ENCODE measurements around the gene PRND. TPM values are rescaled to one million over a fixed set of nuclear protein-coding genes. Genes with fewer than 3 reads are reported as not detected.

Gene PRND
- total RNA-seq, 1 experiment from 2014 or later = not detected

DNA sequence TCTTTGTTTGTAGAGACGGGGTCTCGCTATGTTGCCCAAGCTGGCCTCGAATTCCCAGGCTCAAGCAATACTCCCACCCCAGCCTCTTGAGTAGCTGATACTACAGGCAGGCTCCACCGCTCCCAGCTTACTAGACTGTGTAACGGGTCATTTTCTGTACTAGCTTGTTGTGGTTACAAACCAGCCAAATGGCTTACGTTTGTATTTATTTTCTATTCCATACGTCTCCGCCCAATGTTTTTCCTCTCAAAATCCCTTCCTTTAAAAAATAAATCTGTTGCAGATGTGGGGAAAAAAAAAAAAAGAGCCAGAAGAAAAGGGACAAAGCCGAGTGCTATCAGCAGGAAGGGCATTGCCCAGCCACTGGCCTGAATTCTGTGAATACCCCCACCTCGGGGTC, 41.6 kb downstream of the PRND start:
- H3K4me3 ChIP-seq = no peak overlapping the region
- no peak overlapping the region for H3K4me2 ChIP-seq
- H3K27ac ChIP-seq = no peak overlapping the region
- DNase-seq = no peak
- no peaks in the 10 kb centered on the region for H3K36me3 ChIP-seq (ENCODE audit: low read depth)
- no peak for TF ChIP-seq EZH2 (IDR thresholded peaks at IDR 0.05; ENCODE audit: low read depth)
- TF ChIP-seq, protein P1, sequence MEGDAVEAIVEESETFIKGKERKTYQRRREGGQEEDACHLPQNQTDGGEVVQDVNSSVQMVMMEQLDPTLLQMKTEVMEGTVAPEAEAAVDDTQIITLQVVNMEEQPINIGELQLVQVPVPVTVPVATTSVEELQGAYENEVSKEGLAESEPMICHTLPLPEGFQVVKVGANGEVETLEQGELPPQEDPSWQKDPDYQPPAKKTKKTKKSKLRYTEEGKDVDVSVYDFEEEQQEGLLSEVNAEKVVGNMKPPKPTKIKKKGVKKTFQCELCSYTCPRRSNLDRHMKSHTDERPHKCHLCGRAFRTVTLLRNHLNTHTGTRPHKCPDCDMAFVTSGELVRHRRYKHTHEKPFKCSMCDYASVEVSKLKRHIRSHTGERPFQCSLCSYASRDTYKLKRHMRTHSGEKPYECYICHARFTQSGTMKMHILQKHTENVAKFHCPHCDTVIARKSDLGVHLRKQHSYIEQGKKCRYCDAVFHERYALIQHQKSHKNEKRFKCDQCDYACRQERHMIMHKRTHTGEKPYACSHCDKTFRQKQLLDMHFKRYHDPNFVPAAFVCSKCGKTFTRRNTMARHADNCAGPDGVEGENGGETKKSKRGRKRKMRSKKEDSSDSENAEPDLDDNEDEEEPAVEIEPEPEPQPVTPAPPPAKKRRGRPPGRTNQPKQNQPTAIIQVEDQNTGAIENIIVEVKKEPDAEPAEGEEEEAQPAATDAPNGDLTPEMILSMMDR (conservative IDR thresholded peaks at IDR 0.05) = no peak
- POLR2A ChIA-PET (ENCODE audit: unreplicated experiment) = no interaction called here
- BruUV-seq (replicated peaks) = no TSS peak
- H3K4me1 ChIP-seq (replicated peaks; ENCODE audit: insufficient read depth) = peaks cover 15% of the 10 kb centered on the region
- intact Hi-C loops (cut with micrococcal nuclease; ENCODE audit: unreplicated experiment) = no loop called here
- H3K27me3 ChIP-seq (ENCODE audit: insufficient read depth, low read depth) = no peaks in the 10 kb centered on the region
- H2AFZ ChIP-seq = no peak overlapping the region
- peaks cover 9% of the 10 kb centered on the region; the same call in 1 of the 2 replicates for H3F3A ChIP-seq (ENCODE audit: insufficient read depth, low read depth)
- no peaks in the 10 kb centered on the region for H3K79me2 ChIP-seq (ENCODE audit: low read depth)
- no peaks in the 10 kb centered on the region for H3K9me2 ChIP-seq (ENCODE audit: insufficient read depth)
- CTCF ChIA-PET = no interaction called here
- H4K20me1 ChIP-seq (ENCODE audit: insufficient read depth) = no peaks in the 10 kb centered on the region
- no peaks in the 10 kb centered on the region for H3K9me3 ChIP-seq (ENCODE audit: insufficient read depth, low read depth)

DNA sequence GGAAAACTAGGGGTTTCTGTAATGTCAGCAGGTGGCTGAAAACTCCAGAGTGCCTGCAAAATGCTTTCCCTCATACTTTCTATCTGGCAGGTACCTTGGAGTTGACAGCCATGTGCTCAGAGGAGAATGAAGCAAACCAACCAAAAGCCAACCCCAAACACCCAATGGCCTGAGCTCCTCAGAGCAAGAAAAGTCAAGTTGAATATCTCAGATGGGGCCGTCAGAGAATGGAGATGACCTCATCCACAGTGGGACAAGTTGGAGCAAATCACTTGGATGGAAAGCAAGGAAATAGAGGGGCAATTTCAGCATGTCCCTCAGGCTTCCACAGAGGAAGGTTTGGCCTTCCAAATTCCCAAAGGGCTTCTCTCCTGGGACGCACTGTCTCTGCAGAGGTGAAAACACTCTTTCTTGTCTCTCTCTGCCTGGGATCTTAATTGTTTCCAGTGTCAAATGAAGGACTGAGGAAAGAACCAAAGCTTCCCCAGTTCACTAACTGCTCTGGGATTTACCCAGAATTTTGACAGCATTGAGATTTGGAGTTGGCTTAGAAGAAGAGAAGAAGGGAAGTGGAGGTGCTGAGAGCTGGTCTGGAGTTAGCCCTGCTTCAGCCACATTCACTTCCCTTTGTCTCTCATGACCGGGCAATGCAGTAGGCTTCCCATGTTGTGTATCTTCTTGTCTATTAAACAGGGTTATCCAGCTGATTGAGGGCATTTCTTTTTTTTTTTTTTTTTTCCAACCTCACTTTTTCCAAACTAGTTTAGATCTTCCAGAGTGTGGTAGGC, 42.2 kb downstream of the PRND start:
- Histone ChIP-seq H4K20me1 (ENCODE audit: insufficient read depth) (no peaks in the 10 kb centered on the region), H3K27ac (no peak overlapping the region), H3K4me2 (no peak overlapping the region), H3K27me3 (ENCODE audit: insufficient read depth, low read depth) (no peaks in the 10 kb centered on the region), H3F3A (ENCODE audit: insufficient read depth, low read depth) (peaks cover 9% of the 10 kb centered on the region; the same call in 1 of the 2 replicates), H2AFZ (no peak overlapping the region), H3K4me3 (no peak overlapping the region), H3K36me3 (ENCODE audit: low read depth) (no peaks in the 10 kb centered on the region), H3K9me3 (ENCODE audit: insufficient read depth, low read depth) (no peaks in the 10 kb centered on the region), H3K4me1 (replicated peaks; ENCODE audit: insufficient read depth) (peaks cover 15% of the 10 kb centered on the region), H3K9me2 (ENCODE audit: insufficient read depth) (no peaks in the 10 kb centered on the region), H3K79me2 (ENCODE audit: low read depth) (no peaks in the 10 kb centered on the region)
- BruUV-seq (replicated peaks) = no TSS peak
- POLR2A ChIA-PET (ENCODE audit: unreplicated experiment) = interaction anchor here (0.7 kb wide), 1 partner anchor 185 kb away, joined by 3 read pairs; no protein-coding TSS in a partner anchor
- DNase-seq = no peak
- intact Hi-C loops (cut with micrococcal nuclease; ENCODE audit: unreplicated experiment) = no loop called here
- CTCF ChIA-PET = no interaction called here
- TF ChIP-seq, protein P1 (conservative IDR thresholded peaks at IDR 0.05) = no peak
- TF ChIP-seq EZH2 (IDR thresholded peaks at IDR 0.05; ENCODE audit: low read depth) = no peak

DNA sequence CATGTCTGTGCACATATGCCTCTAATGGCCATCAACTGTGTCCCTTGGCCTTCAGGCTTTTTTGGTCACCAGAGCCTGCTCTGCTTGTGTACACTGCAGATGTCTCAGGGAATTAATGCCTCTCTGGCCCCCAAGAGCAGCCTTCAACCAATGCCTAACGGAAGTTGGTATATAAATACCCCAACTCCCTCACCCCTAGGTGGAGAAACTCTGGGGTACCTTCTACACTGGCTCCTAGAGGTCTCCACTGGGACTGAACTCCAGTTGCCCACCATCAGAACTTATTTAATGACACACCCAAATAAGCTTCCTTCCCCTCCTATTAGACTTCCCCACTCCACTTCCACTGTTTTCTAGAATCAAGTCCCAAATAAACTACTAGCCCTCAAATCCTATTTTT, 43.1 kb downstream of the PRND start:
- Histone ChIP-seq H3K27me3 (ENCODE audit: insufficient read depth, low read depth) (no peaks in the 10 kb centered on the region), H3K9me2 (ENCODE audit: insufficient read depth) (no peaks in the 10 kb centered on the region), H2AFZ (no peak overlapping the region), H3K27ac (no peak overlapping the region), H3K36me3 (ENCODE audit: low read depth) (no peaks in the 10 kb centered on the region), H3K4me2 (no peak overlapping the region), H3K4me3 (no peak overlapping the region), H3K79me2 (ENCODE audit: low read depth) (no peaks in the 10 kb centered on the region), H4K20me1 (ENCODE audit: insufficient read depth) (no peaks in the 10 kb centered on the region), H3K9me3 (ENCODE audit: insufficient read depth, low read depth) (no peaks in the 10 kb centered on the region), H3K4me1 (replicated peaks; ENCODE audit: insufficient read depth) (peaks cover 15% of the 10 kb centered on the region), H3F3A (ENCODE audit: insufficient read depth, low read depth) (peaks cover 9% of the 10 kb centered on the region; the same call in 1 of the 2 replicates)
- TF ChIP-seq, protein P1 (conservative IDR thresholded peaks at IDR 0.05) = no peak
- TF ChIP-seq EZH2 (IDR thresholded peaks at IDR 0.05; ENCODE audit: low read depth) = no peak
- ChIA-PET POLR2A (ENCODE audit: unreplicated experiment) (no interaction called here), CTCF (no interaction called here)
- intact Hi-C loops (cut with micrococcal nuclease; ENCODE audit: unreplicated experiment) = no loop called here
- BruUV-seq (replicated peaks) = no TSS peak
- no peak for DNase-seq

Measured in PC-9 (cell line).